GM12891 (cell line): ENCODE data around the gene SLC7A9.

Experiments
- POLR2A ChIP-seq: IDR thresholded peaks from 2 replicates; pipeline ENCODE4 v1.6.1; 2011; ENCODE audit warnings: low read depth, low read length, control low read depth
- POLR2AphosphoS5 ChIP-seq: IDR thresholded peaks from 2 replicates; pipeline ENCODE4 v1.6.1; 2011; ENCODE audit warnings: low read depth, low read length, control low read depth
- SPI1 ChIP-seq: IDR thresholded peaks from 2 replicates; pipeline ENCODE4 v1.6.1; 2011; ENCODE audit warnings: low read depth, low read length, control low read depth
- TAF1 ChIP-seq: IDR thresholded peaks from 2 replicates; pipeline ENCODE4 v1.6.1; 2011; ENCODE audit warnings: low read depth, low read length, control low read depth

DNA sequence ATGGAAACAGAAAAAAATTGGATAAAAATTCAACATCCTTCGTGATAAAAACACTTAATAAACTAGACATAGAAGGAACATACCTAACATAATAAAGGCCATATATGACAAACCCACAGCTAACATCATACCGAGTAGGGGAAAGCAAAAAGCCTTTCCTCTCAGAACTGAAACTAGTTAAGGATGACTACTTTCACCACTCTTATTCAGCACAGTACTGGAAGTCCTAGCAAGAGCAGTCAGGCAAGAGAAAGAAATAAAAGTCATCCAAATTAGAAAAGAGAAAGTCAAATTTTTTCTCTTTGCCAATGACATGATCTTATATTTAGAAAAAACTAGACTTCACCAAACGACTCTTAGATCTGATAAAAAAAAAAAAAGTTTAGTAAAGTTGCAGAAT, 25.8 kb upstream of the SLC7A9 start:
- TF ChIP-seq POLR2A (no peak), POLR2AphosphoS5 (no peak), SPI1 (no peak), TAF1 (no peak)
